Measurements from ENCODE around the gene SWAP70.
"Not testable (repeated sequence)": the region's sequence is repeated elsewhere in the genome, so short reads cannot be mapped to it uniquely, and the experiment has no call there.

DNA sequence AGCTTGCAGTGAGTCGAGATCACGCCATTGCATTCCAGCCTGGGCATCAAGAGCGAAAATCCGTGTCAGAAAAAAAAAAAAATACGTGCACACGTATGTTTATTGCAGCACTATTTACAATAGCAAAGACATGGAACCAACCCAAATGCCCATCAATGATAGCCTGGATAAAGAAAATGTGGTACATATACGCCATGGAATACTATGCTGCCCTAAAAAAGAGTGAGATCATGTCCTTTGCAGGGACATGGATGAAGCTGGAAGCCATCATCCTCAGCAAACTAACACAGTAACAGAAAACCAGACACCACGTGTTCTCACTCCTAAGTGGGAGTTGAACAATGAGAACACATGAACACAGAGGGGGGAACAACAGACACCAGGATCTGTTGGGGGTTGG is 31.4 kb downstream of the SWAP70 start:
- TF ChIP-seq ZNF70 (CRISPR knock-in tag; IDR thresholded peaks at IDR 0.05); ESRRG (CRISPR knock-in tag; IDR thresholded peaks at IDR 0.05); BACH2 (CRISPR knock-in tag; IDR thresholded peaks at IDR 0.05; ENCODE audit: borderline replicate concordance); PATZ1 (CRISPR knock-in tag; IDR thresholded peaks at IDR 0.05; ENCODE audit: borderline replicate concordance); CSRNP3 (CRISPR knock-in tag; IDR thresholded peaks at IDR 0.05); TCF4 (CRISPR knock-in tag; IDR thresholded peaks at IDR 0.05; ENCODE audit: borderline replicate concordance); SNAI2 (CRISPR knock-in tag; IDR thresholded peaks at IDR 0.05); ZC3H10 (CRISPR knock-in tag; IDR thresholded peaks at IDR 0.05); TOX (CRISPR knock-in tag; IDR thresholded peaks at IDR 0.05; ENCODE audit: borderline replicate concordance); ZFP30 (CRISPR knock-in tag; IDR thresholded peaks at IDR 0.05); RARB (CRISPR knock-in tag; IDR thresholded peaks at IDR 0.05): not testable (repeated sequence)
